HCT116 (cell line): ENCODE data around the gene SPTBN4. TPM values are rescaled to one million over a fixed set of nuclear protein-coding genes. Genes with fewer than 3 reads are reported as not detected.

Experiments
- ATAC-seq: fragments of 200-7000 bp; cut with Tn5 transposase; 2 replicates; pipeline ENCODE4 v1.9.1; 2020; ENCODE audit warnings: mild to moderate bottlenecking, moderate library complexity
- BruUV-seq: library from RNA; stranded (reverse); fragments of 400-500 nt; replicated peaks from 2 replicates; lab custom pipeline; 2021; lab: Mats Ljungman, UMichigan
- CTCF ChIA-PET: fragments of 300-600 bp; sonication (Branson Sonifier 250); formaldehyde crosslinking; loops from one replicate; lab custom pipeline; 2021; ENCODE audit warnings: antibody characterized with exemption; lab: Charles Lee
- POLR2A ChIA-PET: fragments of 300-600, 350-600 bp; sonication (Branson Sonifier 250); formaldehyde crosslinking; loops from one replicate; lab custom pipeline; 2021; ENCODE audit warnings: antibody characterized with exemption; lab: Charles Lee
- RAD21 ChIA-PET, 2 experiments: fragments of 300-600 bp; sonication (Branson Sonifier 250); formaldehyde crosslinking; loops; one replicate each; lab custom pipeline; 2023; ENCODE audit warnings: low total read pairs in 2 of 2; ENCODE audit not compliant: uncharacterized antibody in 2 of 2, unreplicated experiment in 2 of 2, low non-redundant PET in 1 of 2; lab: Charles Lee
- DNase-seq: peaks from one replicate; pipeline ENCODE4 v3.0.0-alpha.2; 2010; ENCODE audit warnings: low read depth, low spot score
- H2AFZ ChIP-seq: fragments of 200-600 bp; shearing (Covaris generic), sonication (generic); 2 replicates; pipeline ENCODE4 v1.6.1; 2017; ENCODE audit warnings: low read depth, mixed run types, mixed read lengths, antibody characterized with exemption, low read length; ENCODE audit not compliant: poor library complexity, severe bottlenecking
- H3K27ac ChIP-seq: 2 replicates; pipeline ENCODE4 v1.5.1; 2012; ENCODE audit warnings: low read depth, low read length
- H3K27me3 ChIP-seq: fragments of 200-600 bp; sonication (generic); 2 replicates; pipeline ENCODE4 v1.6.1; 2016; ENCODE audit warnings: mixed run types, low read length, mixed read lengths; ENCODE audit not compliant: insufficient read depth
- H3K36me3 ChIP-seq, 2 experiments: fragments of 200-500 bp in 1 of 2; fragments of 200-600 bp in 1 of 2; sonication (Bioruptor generic) in 1 of 2; sonication (generic) in 1 of 2; 2 replicates each; pipeline versions ENCODE4 v1.5.1 to v1.6.1; 2014 to 2016; ENCODE audit warnings: low read length in 2 of 2, inconsistent platforms in 1 of 2, mixed read lengths in 1 of 2, mixed run types in 1 of 2; ENCODE audit not compliant: insufficient read depth in 2 of 2, control insufficient read depth in 1 of 2
- H3K4me1 ChIP-seq, 2 experiments: fragments of 200-600 bp in 1 of 2; sonication (generic) in 1 of 2; 2 replicates each; pipeline versions ENCODE4 v1.5.1 to v1.6.1; 2012 to 2017; ENCODE audit warnings: low read length in 2 of 2, inconsistent platforms in 1 of 2, mild to moderate bottlenecking in 1 of 2, mixed read lengths in 1 of 2, mixed run types in 1 of 2, moderate library complexity in 1 of 2; ENCODE audit not compliant: insufficient read depth in 2 of 2, control insufficient read depth in 1 of 2
- H3K4me2 ChIP-seq: fragments of 200-600 bp; sonication (generic); 2 replicates; pipeline ENCODE4 v1.6.1; 2017; ENCODE audit warnings: mixed run types, low read length, mixed read lengths
- H3K4me3 ChIP-seq, 2 experiments: fragments of 200-600 bp in 1 of 2; sonication (generic) in 1 of 2; replicated peaks in 1 of 2; 2 replicates each; pipeline ENCODE4 v1.5.1; 2011 to 2016; ENCODE audit warnings: low read length in 2 of 2, control low read depth in 1 of 2, low read depth in 1 of 2, mild to moderate bottlenecking in 1 of 2, mixed read lengths in 1 of 2, mixed run types in 1 of 2
- H3K79me2 ChIP-seq: fragments of 200-600 bp; sonication (generic); 2 replicates; pipeline ENCODE4 v1.6.1; 2017; ENCODE audit warnings: mild to moderate bottlenecking, mixed run types, low read length, moderate library complexity, mixed read lengths; ENCODE audit not compliant: insufficient read depth
- H3K9ac ChIP-seq: fragments of 200-600 bp; sonication (generic); 2 replicates; pipeline ENCODE4 v1.6.1; 2016; ENCODE audit warnings: low read length, mixed read lengths
- H3K9me2 ChIP-seq: fragments of 200-600 bp; sonication (generic), shearing (Covaris generic); 2 replicates; pipeline ENCODE4 v1.6.1; 2017; ENCODE audit warnings: mixed run types, mild to moderate bottlenecking, moderate library complexity; ENCODE audit not compliant: insufficient read depth
- H3K9me3 ChIP-seq, 2 experiments: fragments of 200-500 bp in 1 of 2; fragments of 200-600 bp in 1 of 2; sonication (Bioruptor generic) in 1 of 2; sonication (generic) in 1 of 2; 2 replicates each; pipeline ENCODE4 v1.6.1; 2014 to 2017; ENCODE audit warnings: low read length in 2 of 2, mixed read lengths in 2 of 2, inconsistent platforms in 1 of 2, low read depth in 1 of 2, mild to moderate bottlenecking in 1 of 2, mixed run types in 1 of 2, moderate library complexity in 1 of 2; ENCODE audit not compliant: control insufficient read depth in 1 of 2, insufficient read depth in 1 of 2
- H4K20me1 ChIP-seq: fragments of 200-600 bp; sonication (generic), shearing (Covaris generic); 2 replicates; pipeline ENCODE4 v1.6.1; 2017; ENCODE audit warnings: mixed run types, mild to moderate bottlenecking, moderate library complexity; ENCODE audit not compliant: insufficient read depth
- CBX3 ChIP-seq: IDR thresholded peaks from 2 replicates; pipeline ENCODE4 v1.6.1; 2012; ENCODE audit warnings: low read depth
- CEBPB ChIP-seq: IDR thresholded peaks from 2 replicates; pipeline ENCODE4 v1.6.1; 2012; ENCODE audit warnings: low read depth
- ELF1 ChIP-seq: IDR thresholded peaks from 2 replicates; pipeline ENCODE4 v1.6.1; 2012; ENCODE audit warnings: low read depth, borderline replicate concordance
- EZH2 ChIP-seq: fragments of 200-600 bp; sonication (generic); IDR thresholded peaks from 2 replicates; pipeline ENCODE4 v1.6.1; 2017; ENCODE audit warnings: antibody characterized with exemption, mixed run types
- EZH2phosphoT487 ChIP-seq: fragments of 200-600 bp; IDR thresholded peaks from 2 replicates; pipeline ENCODE4 v1.6.1; 2018; ENCODE audit warnings: antibody characterized with exemption, borderline replicate concordance
- FOSL1 ChIP-seq: IDR thresholded peaks from 2 replicates; pipeline ENCODE4 v1.6.1; 2012; ENCODE audit warnings: low read depth
- JUND ChIP-seq: IDR thresholded peaks from 2 replicates; pipeline ENCODE4 v1.6.1; 2012
- POLR2AphosphoS5 ChIP-seq: IDR thresholded peaks from 2 replicates; pipeline ENCODE4 v1.6.1; 2011; ENCODE audit warnings: mild to moderate bottlenecking, low read depth, low read length, moderate library complexity
- RAD21 ChIP-seq: IDR thresholded peaks from 2 replicates; pipeline ENCODE4 v1.6.1; 2012; ENCODE audit warnings: low read depth, mild to moderate bottlenecking
- REST ChIP-seq: IDR thresholded peaks from 2 replicates; pipeline ENCODE4 v1.6.1; 2012; ENCODE audit warnings: low read depth
- SIN3A ChIP-seq: IDR thresholded peaks from 2 replicates; pipeline ENCODE4 v1.6.1; 2012; ENCODE audit warnings: low read depth
- SRF ChIP-seq: IDR thresholded peaks from 2 replicates; pipeline ENCODE4 v1.6.1; 2012; ENCODE audit warnings: low read depth
- TCF7L2 ChIP-seq: IDR thresholded peaks from 2 replicates; pipeline ENCODE4 v1.7.0; 2011; ENCODE audit warnings: borderline replicate concordance, inconsistent platforms; ENCODE audit not compliant: insufficient read depth, insufficient read length; ENCODE audit errors: extremely low read depth
- YY1 ChIP-seq: IDR thresholded peaks from 2 replicates; pipeline ENCODE4 v1.6.1; 2011; ENCODE audit warnings: low read length, low read depth, moderate library complexity, mild to moderate bottlenecking; ENCODE audit not compliant: insufficient replicate concordance; ENCODE audit errors: extremely low read depth
- ZFX ChIP-seq: fragments of 450-650 bp; IDR thresholded peaks from 2 replicates; pipeline ENCODE4 v1.6.1; 2017
- ZNF274 ChIP-seq: fragments of 200-500 bp; sonication (Bioruptor generic); IDR thresholded peaks from 2 replicates; pipeline ENCODE4 v1.6.1; 2014; ENCODE audit warnings: mild to moderate bottlenecking, low read depth, low read length, inconsistent platforms
- intact Hi-C: fragments of 100-400 bp; cut with micrococcal nuclease; formaldehyde crosslinking; loops from 2 replicates; pipeline ENCODE4 v1.10.0; 2022
- total RNA-seq: library from RNA; stranded (reverse); gene quantifications from one replicate; pipeline ENCODE4 v1.2.1, GENCODE V29; 2021; ENCODE audit not compliant: unreplicated experiment
- TF ChIP-seq, protein P1 (sequence below), 3 experiments: fragments of 200-600 bp in 1 of 3; sonication (generic) in 1 of 3; IDR thresholded peaks in 2 of 3; conservative IDR thresholded peaks in 1 of 3; 2 replicates each; pipeline ENCODE4 v1.5.1; 2012 to 2017; ENCODE audit warnings: low read depth in 2 of 3, low read length in 2 of 3, antibody characterized with exemption in 1 of 3, borderline replicate concordance in 1 of 3, control low read depth in 1 of 3, mild to moderate bottlenecking in 1 of 3, mixed read lengths in 1 of 3, mixed run types in 1 of 3, moderate library complexity in 1 of 3; ENCODE audit not compliant: insufficient read depth in 1 of 3
- TF ChIP-seq, protein P2 (sequence below): IDR thresholded peaks from 2 replicates; pipeline ENCODE4 v1.6.1; 2012
- TF ChIP-seq, protein P3 (sequence below): IDR thresholded peaks from 2 replicates; pipeline ENCODE4 v1.6.1; 2012

SPTBN4 gene
- total RNA-seq, 1 experiment from 2014 or later = 4.6 TPM

DNA sequence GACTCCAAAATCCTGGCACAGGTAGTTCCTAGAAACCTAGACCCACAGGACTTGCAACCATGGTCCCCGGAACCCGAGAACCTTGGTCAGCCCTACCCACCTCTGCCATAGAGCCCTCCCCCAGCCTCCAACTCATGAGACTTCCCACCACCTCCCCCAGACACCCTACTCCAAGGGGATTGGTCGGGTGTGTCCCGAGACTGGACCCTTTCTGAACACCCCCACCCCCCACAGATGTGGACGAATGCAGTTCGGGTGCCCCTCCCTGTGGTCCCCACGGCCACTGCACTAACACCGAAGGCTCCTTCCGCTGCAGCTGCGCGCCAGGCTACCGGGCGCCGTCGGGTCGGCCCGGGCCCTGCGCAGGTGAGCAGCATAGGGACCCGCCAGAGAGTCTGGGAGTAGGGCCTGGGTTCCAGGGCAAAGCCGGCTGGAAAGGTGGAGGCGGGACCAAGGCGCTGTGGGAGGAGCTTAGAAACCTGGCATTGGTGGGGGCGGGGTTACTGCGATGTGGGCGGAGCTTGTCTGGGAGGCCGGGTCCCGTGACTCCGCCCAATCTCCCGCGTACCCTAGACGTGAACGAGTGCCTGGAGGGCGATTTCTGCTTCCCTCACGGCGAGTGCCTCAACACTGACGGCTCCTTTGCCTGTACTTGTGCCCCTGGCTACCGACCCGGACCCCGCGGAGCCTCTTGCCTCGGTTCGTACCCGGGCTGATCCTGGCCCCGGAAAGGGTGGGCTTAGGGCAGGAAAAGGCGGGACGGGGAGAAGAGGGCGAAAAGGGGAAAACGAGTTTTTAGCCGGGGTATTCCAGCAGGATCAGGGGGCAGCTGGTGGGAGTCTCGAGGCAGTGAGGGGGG, 146.3 kb downstream of the SPTBN4 start:
- peak overlapping the region; percentile 76 for H2AFZ ChIP-seq
- H3K27ac ChIP-seq = peak overlapping the region; percentile 99
- BruUV-seq = no TSS peak
- no peaks in the 10 kb centered on the region for H3K27me3 ChIP-seq
- H3K9me2 ChIP-seq = no peaks in the 10 kb centered on the region
- no peaks in the 10 kb centered on the region for H3K9me3 ChIP-seq
- H3K4me2 ChIP-seq = peak overlapping the region; percentile 100
- ATAC-seq (peak; percentile 33), DNase-seq (no peak)
- peak overlapping the region; percentile 92 for H3K9ac ChIP-seq
- peaks cover 38 to 78% of the 10 kb centered on the region in 2 experiments for H3K4me1 ChIP-seq
- peaks cover 3 to 21% of the 10 kb centered on the region in 2 experiments; a peak in 2 of 4 replicates for H3K36me3 ChIP-seq
- H3K4me3 ChIP-seq = peak overlapping the region; percentile 87 to 88
- ChIA-PET RAD21 (interaction anchor here in 1 of 2 experiments (0.8 kb wide), 1 partner anchor 9 kb away, joined by 3 read pairs; no protein-coding TSS in a partner anchor), POLR2A (interaction anchor here (0.6 to 4.1 kb wide), 11 partner anchors 9 to 1683 kb away, joined by 3 to 55 read pairs (median 4); partner anchors contain the start of gene SERTAD1), CTCF (interaction anchor here (0.7 to 3.0 kb wide), 5 partner anchors 11 to 308 kb away, joined by 3 to 39 read pairs (median 5); partner anchors contain the start of gene LTBP4)
- intact Hi-C loops = loop anchor here (5.0 kb wide), 1 partner anchor 391 kb away; no protein-coding TSS in a partner anchor
- peaks cover 8% of the 10 kb centered on the region; the same call in 1 of the 2 replicates for H3K79me2 ChIP-seq
- no peaks in the 10 kb centered on the region for H4K20me1 ChIP-seq
- TF ChIP-seq JUND (no peak), REST (no peak), SRF (no peak), SIN3A (no peak), RAD21 (no peak), ZNF274 (no peak), POLR2AphosphoS5 (peak; percentile 45), YY1 (no peak), TCF7L2 (no peak), EZH2 (no peak), ZFX (no peak), ELF1 (no peak), EZH2phosphoT487 (no peak), FOSL1 (no peak), CEBPB (no peak), CBX3 (no peak)
- TF ChIP-seq, protein P1, sequence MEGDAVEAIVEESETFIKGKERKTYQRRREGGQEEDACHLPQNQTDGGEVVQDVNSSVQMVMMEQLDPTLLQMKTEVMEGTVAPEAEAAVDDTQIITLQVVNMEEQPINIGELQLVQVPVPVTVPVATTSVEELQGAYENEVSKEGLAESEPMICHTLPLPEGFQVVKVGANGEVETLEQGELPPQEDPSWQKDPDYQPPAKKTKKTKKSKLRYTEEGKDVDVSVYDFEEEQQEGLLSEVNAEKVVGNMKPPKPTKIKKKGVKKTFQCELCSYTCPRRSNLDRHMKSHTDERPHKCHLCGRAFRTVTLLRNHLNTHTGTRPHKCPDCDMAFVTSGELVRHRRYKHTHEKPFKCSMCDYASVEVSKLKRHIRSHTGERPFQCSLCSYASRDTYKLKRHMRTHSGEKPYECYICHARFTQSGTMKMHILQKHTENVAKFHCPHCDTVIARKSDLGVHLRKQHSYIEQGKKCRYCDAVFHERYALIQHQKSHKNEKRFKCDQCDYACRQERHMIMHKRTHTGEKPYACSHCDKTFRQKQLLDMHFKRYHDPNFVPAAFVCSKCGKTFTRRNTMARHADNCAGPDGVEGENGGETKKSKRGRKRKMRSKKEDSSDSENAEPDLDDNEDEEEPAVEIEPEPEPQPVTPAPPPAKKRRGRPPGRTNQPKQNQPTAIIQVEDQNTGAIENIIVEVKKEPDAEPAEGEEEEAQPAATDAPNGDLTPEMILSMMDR (IDR thresholded peaks at IDR 0.05 in 2 of 3, conservative IDR thresholded peaks at IDR 0.05 in 1 of 3; ENCODE audit: borderline replicate concordance in 1 of 3, insufficient read depth in 1 of 3, low read depth in 2 of 3, low read length in 2 of 3) = no peak
- TF ChIP-seq, protein P2, sequence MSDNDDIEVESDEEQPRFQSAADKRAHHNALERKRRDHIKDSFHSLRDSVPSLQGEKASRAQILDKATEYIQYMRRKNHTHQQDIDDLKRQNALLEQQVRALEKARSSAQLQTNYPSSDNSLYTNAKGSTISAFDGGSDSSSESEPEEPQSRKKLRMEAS = no peak
- TF ChIP-seq, protein P3, sequence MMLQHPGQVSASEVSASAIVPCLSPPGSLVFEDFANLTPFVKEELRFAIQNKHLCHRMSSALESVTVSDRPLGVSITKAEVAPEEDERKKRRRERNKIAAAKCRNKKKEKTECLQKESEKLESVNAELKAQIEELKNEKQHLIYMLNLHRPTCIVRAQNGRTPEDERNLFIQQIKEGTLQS = no peak
